ENCODE results near the gene TMEM132C. TPM values are rescaled to one million over a fixed set of nuclear protein-coding genes. Genes with fewer than 3 reads are reported as not detected.

Gene TMEM132C
- total and polyA plus RNA-seq, 2 of the 4 experiments (the other 2 are of a cell fraction), result not detected

GRCh38 chr12:128557231-128557630 is 290.3 kb downstream of the TMEM132C start:
- Histone ChIP-seq H3K4ac (ENCODE audit: low read depth, low read length) (no peak overlapping the region), H3K18ac (ENCODE audit: low read depth, low read length) (no peak overlapping the region), H4K5ac (ENCODE audit: low read depth, low read length) (no peak overlapping the region), H3K4me1 (ENCODE audit: control insufficient read depth, insufficient read depth, low read length) (no peaks in the 10 kb centered on the region), H2AK5ac (ENCODE audit: low read depth, low read length) (no peak overlapping the region), H3K14ac (replicated peaks; ENCODE audit: low read depth, low read length) (no peak overlapping the region), H3K9ac (ENCODE audit: low read depth, low read length) (no peak overlapping the region), H2BK20ac (ENCODE audit: low read depth, low read length) (no peak overlapping the region), H2AK9ac (replicated peaks; ENCODE audit: low read depth, low read length, poor library complexity) (no peak overlapping the region), H3K4me2 (ENCODE audit: low read depth, low read length) (no peak overlapping the region), H2BK15ac (ENCODE audit: low read depth, low read length) (no peak overlapping the region), H2BK120ac (ENCODE audit: low read depth, low read length) (no peak overlapping the region), H3K79me1 (ENCODE audit: low read depth in 1 of 2, low read length in 2 of 2) (no peaks in the 10 kb centered on the region), H3K4me3 (ENCODE audit: insufficient read depth, low read depth, low read length) (no peak overlapping the region), H3K9me1 (ENCODE audit: insufficient read depth, low read length) (no peaks in the 10 kb centered on the region), H4K91ac (ENCODE audit: insufficient read depth, low read depth, low read length) (no peak overlapping the region), H3K36me3 (ENCODE audit: control insufficient read depth, insufficient read depth, low read length) (no peaks in the 10 kb centered on the region), H3K27ac (ENCODE audit: insufficient read depth, low read length) (no peak overlapping the region), H4K20me1 (ENCODE audit: insufficient read depth, low read length) (no peaks in the 10 kb centered on the region), H4K8ac (ENCODE audit: low read depth in 2 of 2, low read length in 2 of 2) (no peak overlapping the region), H2BK5ac (ENCODE audit: low read depth, low read length, poor library complexity, severe bottlenecking) (no peak overlapping the region), H3K27me3 (ENCODE audit: control insufficient read depth, insufficient read depth, low read length) (no peaks in the 10 kb centered on the region), H3K23ac (ENCODE audit: low read depth, low read length) (no peak overlapping the region), H2AFZ (replicated peaks; ENCODE audit: low read length, poor library complexity) (no peak overlapping the region), H3K56ac (ENCODE audit: extremely low read depth, insufficient read depth, low read length) (no peak overlapping the region), H3K9me3 (ENCODE audit: control insufficient read depth, insufficient read depth, low read length) (peaks cover 37% of the 10 kb centered on the region)
- ChIA-PET POLR2A (ENCODE audit: unreplicated experiment) (no interaction called here), CTCF (no interaction called here)
- WGBS, 2 experiments (ENCODE audit: extremely low coverage in 2 of 2, insufficient read length in 1 of 2), result no CpG with 5 or more reads among the region's 1 CpG
- in situ Hi-C loops (cut with MboI; ENCODE audit: low sequenced_read_pairs) (no loop called here), intact Hi-C loops (cut with micrococcal nuclease) (no loop called here), dilution Hi-C loops (cut with HindIII; ENCODE audit: low sequenced_read_pairs, unreplicated experiment) (no loop called here)
- no TSS peak for BruUV-seq (replicated peaks)
- no peak for ATAC-seq (ENCODE audit: low read depth)
- DNase-seq, result no peak
- TF ChIP-seq NFE2L2 (IDR thresholded peaks at IDR 0.05; ENCODE audit: low read depth, low read length), result no peak
- no peak for TF ChIP-seq BHLHE40 (IDR thresholded peaks at IDR 0.05; ENCODE audit: low read depth, low read length)
- no peak for TF ChIP-seq CEBPB (IDR thresholded peaks at IDR 0.05; ENCODE audit: low read depth, low read length)
- TF ChIP-seq RCOR1 (IDR thresholded peaks at IDR 0.05; ENCODE audit: insufficient replicate concordance, low read length), result no peak

Measured in IMR-90 (cell line).